DMS53 treated with DMSO at 0.1 percent for 48 hours (cell line): ENCODE measurements around the gene ZNF670.
"Not testable (repeated sequence)": the region's sequence is repeated elsewhere in the genome, so short reads cannot be mapped to it uniquely, and the experiment has no call there.

Experiments used
- DNase-seq: peaks from one replicate; lab custom pipeline; 2025; ENCODE audit not compliant: unreplicated experiment; lab: John Stamatoyannopoulos, UW

Gene ZNF670

DNA sequence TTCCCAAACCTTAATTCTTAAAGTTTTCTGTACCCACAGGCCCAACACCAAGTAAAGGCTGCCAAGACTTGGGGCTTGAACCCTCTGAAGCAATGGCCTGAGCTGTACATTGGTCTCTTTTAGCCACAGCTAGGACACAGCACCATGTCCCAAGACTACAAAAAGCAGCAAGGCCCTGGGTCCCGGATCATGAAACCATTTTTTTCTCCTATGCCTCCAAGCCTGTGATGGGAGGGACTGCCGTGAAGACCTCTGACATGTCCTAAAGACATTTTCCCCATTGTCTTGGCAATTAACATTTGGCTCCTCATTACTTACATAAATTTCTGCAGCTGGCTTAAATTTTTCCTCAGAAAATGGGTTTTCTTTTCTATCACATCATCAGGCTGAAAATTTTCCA is 30.9 kb downstream of the ZNF670 start:
- no peak for DNase-seq

GRCh38 chr1:247047260-247047659 is 31.4 kb downstream of the ZNF670 start:
- no peak for DNase-seq

GRCh38 chr1:247043406-247043805 is 35.2 kb downstream of the ZNF670 start:
- no peak for DNase-seq

DNA sequence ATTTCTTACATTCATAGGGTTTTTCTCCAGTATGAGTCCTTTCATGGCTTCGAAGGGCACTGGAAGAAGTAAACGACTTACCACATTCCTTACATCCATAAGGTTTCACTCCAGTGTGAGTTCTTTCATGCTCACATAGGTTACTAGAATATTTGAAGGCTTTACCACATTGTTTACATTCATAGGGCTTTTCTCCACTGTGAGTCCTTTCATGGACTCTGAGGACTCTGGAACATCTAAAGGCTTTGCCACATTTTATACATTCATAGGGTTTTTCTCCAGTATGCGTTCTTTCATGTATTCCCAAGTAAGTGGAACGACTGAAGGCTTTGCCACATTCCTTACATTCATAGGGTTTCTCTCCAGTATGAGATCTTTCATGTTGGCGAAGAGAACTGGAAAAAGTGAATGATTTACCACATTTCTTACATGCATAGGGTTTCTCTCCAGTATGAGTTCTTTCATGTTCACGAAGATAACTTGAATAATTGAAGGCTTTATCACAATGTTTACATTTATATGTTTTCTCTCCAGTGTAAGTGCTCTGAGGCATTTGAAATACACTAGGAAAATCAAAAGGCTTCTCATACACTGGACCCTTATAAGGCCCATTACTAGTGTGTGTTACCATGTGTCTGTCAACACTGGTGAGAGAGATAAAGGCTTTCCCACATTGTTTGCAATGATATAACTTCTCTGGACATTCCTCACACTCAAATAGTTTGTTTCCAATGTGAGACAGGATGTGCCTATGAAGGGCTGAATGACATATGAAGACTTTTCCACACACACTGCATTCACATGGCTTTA is 40.9 kb downstream of the ZNF670 start:
- DNase-seq = no peak

DNA sequence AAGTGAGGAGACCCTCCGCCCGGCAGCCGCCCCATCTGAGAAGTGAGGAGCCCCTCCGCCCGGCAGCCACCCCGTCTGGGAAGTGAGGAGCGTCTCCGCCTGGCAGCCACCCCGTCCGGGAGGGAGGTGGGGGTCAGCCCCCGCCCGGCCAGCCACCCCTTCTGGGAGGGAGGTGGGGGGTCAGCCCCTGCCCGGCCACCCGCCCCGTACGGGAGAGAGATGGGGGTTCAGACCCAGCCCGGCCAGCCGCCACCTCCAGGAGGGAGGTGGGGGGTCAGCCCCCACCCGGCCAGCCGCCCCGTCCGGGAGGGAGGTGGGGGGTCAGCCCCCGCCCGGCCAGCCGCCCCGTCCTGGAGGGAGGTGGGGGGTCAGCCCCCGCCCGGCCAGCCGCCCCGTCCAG is 46.3 kb downstream of the ZNF670 start:
- not testable (repeated sequence) for DNase-seq
